BE2C (cell line): Measurements from ENCODE around the gene CBX4.

ENCODE experiments used
- DNase-seq: peaks from one replicate; pipeline ENCODE4 v3.0.0-alpha.2; 2020
- H3K27me3 ChIP-seq: fragments of 250-450 bp; sonication (Bioruptor Pico); 2 replicates; pipeline ENCODE4 v1.5.1; 2020; ENCODE audit warnings: mild to moderate bottlenecking
- H3K36me3 ChIP-seq: fragments of 250-450 bp; sonication (Bioruptor Pico); 2 replicates; pipeline ENCODE4 v1.5.1; 2020; ENCODE audit warnings: mild to moderate bottlenecking
- H3K4me1 ChIP-seq: fragments of 250-450 bp; sonication (Bioruptor Pico); 2 replicates; pipeline ENCODE4 v1.5.1; 2020
- H3K4me3 ChIP-seq: 2 replicates; pipeline ENCODE4 v1.5.1; 2011; ENCODE audit warnings: low read depth, low read length
- H3K9me3 ChIP-seq: fragments of 250-450 bp; sonication (Bioruptor Pico); 2 replicates; pipeline ENCODE4 v1.5.1; 2020
- TF ChIP-seq, protein P1 (sequence below): IDR thresholded peaks from 2 replicates; pipeline ENCODE4 v1.5.1; 2012; ENCODE audit warnings: mild to moderate bottlenecking, low read depth, low read length

The CBX4 gene

DNA sequence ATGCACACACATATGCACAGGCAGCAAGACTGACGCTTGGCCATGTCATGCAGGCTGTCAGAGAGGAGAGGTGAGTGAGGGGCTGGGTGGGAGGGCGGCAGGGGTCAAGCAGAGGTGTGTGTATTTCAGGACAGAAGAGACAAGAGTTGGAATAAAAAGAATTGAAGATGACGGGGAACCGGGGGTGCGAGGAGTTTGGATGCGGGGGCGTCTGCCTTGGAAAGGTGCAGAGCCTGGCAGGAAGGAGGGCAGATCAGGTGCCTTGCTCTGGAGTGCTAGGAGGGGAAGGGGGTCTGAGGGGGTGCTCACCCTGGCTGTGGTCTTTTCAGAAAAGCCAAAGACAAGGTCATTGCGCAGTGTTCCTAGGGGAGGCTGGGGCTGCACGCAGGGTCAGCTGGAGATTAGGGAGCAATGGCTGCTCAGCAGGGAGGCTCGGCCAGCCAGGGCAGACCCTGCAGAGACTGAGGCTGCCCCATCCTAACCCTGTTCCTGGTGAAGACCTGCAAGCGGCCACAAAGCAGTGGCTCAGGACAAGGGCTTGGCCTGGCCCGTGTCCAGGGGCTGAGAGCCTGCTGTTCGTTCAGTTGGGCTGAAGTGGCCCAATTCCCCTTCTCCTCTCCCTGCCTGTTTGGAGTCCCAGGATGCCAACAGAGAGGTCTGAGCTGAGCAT, 23.7 kb upstream of the CBX4 start:
- no peaks in the 10 kb centered on the region for H3K27me3 ChIP-seq
- TF ChIP-seq, protein P1, sequence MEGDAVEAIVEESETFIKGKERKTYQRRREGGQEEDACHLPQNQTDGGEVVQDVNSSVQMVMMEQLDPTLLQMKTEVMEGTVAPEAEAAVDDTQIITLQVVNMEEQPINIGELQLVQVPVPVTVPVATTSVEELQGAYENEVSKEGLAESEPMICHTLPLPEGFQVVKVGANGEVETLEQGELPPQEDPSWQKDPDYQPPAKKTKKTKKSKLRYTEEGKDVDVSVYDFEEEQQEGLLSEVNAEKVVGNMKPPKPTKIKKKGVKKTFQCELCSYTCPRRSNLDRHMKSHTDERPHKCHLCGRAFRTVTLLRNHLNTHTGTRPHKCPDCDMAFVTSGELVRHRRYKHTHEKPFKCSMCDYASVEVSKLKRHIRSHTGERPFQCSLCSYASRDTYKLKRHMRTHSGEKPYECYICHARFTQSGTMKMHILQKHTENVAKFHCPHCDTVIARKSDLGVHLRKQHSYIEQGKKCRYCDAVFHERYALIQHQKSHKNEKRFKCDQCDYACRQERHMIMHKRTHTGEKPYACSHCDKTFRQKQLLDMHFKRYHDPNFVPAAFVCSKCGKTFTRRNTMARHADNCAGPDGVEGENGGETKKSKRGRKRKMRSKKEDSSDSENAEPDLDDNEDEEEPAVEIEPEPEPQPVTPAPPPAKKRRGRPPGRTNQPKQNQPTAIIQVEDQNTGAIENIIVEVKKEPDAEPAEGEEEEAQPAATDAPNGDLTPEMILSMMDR: no peak
- no peak overlapping the region for H3K4me3 ChIP-seq
- H3K9me3 ChIP-seq: no peaks in the 10 kb centered on the region
- no peaks in the 10 kb centered on the region for H3K36me3 ChIP-seq
- H3K4me1 ChIP-seq: no peaks in the 10 kb centered on the region
- DNase-seq: no peak

DNA sequence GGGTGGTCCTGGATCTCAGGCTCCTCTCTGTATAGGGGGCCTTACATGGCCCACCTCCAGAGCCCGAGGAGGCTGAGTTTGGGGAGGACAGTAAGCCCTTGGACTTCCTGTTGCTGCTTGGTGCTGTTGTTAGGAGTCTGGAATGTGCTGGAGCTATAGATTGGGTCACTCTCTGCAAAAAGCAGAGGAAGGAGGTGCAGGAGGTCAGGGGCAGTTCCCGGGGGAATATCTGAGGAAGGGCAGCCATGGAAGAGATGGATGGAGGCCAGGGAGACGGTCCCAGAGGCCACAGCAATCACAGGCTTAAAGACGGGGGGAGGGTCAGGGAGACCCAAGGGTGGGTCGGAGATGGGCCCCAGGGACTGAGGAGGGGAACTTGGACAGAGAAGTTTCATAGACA, 23.0 kb upstream of the CBX4 start:
- TF ChIP-seq, protein P1: no peak
- DNase-seq: no peak
- no peaks in the 10 kb centered on the region for H3K36me3 ChIP-seq
- H3K27me3 ChIP-seq: no peaks in the 10 kb centered on the region
- H3K4me1 ChIP-seq: no peaks in the 10 kb centered on the region
- H3K9me3 ChIP-seq: no peaks in the 10 kb centered on the region
- H3K4me3 ChIP-seq: no peak overlapping the region

DNA sequence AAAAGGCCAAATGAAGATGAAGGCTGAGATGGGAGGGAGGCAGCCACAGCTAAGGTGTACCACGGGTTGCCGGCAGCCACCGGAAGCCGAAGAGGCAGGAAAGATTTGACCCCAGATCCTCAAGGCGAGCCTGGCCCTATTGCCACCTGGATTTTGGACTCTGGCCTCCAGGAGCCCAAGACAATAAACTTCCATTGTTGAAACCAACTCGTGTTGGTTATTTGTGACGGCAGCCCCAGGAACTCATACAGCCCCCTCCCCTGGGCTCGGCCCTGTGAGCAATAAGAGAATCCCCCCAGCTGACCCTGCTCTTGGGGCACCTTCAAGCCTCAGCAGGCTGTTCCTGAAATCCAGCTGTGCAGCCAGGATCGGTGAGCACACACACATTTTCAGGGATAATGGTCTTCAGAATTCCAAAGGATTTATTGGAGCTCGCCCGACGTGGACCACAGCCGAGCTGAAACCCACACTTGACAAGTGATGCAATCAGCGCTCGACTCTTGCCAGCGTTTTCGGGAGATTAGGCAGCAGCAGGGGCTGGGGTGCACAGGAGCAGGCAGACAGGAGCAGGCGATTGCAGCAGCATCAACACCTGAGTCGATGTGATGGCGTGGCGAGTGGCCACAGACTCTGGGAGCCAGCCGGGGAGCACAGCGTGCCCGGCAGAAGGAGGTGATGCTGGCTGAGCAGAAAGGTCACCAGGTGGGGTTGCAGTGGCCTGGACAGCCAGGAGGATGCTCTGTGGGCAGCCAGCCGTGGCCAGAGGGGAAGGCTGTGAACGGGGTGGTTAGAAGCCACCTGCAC, 22.4 kb upstream of the CBX4 start:
- no peaks in the 10 kb centered on the region for H3K9me3 ChIP-seq
- no peaks in the 10 kb centered on the region for H3K36me3 ChIP-seq
- DNase-seq: no peak
- no peak overlapping the region for H3K4me3 ChIP-seq
- H3K4me1 ChIP-seq: no peaks in the 10 kb centered on the region
- TF ChIP-seq, protein P1: no peak
- no peaks in the 10 kb centered on the region for H3K27me3 ChIP-seq

DNA sequence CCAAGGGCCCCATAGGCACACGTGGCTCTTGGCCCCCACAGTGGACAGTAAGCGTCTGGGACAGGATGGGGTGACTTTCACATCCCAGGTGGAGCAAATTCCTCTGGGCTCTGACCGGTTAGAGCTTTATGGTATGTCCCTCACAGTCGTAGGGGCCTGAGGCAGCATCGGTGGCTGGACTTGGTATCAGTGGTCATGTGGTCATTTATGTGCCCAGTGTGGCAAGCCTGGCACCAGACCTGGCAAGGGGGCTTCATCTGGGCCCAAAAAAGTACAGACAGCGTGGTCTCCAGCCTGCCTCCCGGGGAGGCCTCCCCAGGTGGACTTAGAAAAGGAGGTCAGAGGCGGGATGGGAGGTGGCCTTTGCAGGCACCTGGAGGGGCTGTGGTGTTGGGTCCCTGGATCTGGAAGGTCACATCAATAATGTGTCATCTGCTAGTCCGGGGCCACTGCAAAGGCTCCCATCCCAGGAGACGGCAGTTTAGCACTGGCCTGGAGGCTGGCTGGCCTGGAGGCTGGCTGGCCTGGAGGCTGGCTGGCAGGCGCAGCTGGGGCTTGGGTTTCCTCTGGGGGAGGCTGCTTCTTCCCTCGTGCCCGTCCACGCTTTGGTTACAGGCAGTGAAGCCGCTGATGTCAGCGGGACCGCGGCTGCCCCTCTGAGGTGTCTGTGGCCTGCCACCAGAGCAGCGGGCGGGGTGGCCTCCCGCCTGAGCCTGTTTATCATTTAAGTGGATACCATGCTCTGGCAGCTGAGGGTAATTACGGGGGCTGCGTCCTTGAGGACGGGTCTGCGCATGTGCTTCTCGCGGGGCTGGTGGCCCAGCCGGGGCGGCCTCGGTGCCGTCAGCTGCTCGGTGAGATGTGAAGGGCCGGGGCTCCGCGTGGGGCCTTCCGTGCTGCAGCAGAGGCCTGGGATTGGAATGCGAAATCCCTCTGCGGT, 20.7 kb upstream of the CBX4 start:
- Histone ChIP-seq H3K4me1 (no peaks in the 10 kb centered on the region), H3K27me3 (no peaks in the 10 kb centered on the region), H3K9me3 (no peaks in the 10 kb centered on the region), H3K36me3 (no peaks in the 10 kb centered on the region), H3K4me3 (no peak overlapping the region)
- peak; percentile 48 for DNase-seq
- TF ChIP-seq, protein P1: no peak

DNA sequence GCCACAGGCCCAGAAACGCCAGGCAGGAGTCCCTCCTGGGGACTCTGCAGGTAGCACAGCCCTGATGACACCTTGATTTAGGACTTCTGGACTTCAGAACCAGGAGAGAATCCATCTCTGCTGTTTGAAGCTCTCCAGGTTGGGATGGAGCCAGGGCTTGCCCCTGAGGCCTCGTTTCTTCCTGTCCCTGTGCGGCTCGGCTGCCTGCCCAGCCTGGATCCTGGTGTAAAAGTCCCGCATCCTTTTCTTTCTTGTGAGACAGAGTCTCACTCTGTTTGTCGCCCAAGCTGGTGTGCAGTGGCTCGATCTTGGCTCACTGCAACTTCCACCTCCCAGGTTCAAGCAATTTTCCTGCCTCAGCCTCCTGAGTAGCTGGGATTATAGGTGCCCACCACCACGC, 17.9 kb upstream of the CBX4 start:
- H3K9me3 ChIP-seq: no peaks in the 10 kb centered on the region
- no peak overlapping the region for H3K4me3 ChIP-seq
- no peaks in the 10 kb centered on the region for H3K27me3 ChIP-seq
- TF ChIP-seq, protein P1: no peak
- no peak for DNase-seq
- H3K4me1 ChIP-seq: no peaks in the 10 kb centered on the region
- no peaks in the 10 kb centered on the region for H3K36me3 ChIP-seq
